Liver (tissue), 3 donors: ENCODE data around the gene PNLIPRP1.

Source experiments
- ATF3 ChIP-seq: IDR thresholded peaks from 2 replicates; pipeline ENCODE4 v1.6.1; 2016; ENCODE audit warnings: antibody characterized with exemption
- CTCF ChIP-seq: fragments of 150-350 bp; IDR thresholded peaks from 2 replicates; pipeline ENCODE4 v1.5.1; 2017; ENCODE audit warnings: improper control_type of control experiment, low read depth, low read length; ENCODE audit not compliant: missing input control
- FOXA1 ChIP-seq: IDR thresholded peaks from 2 replicates; pipeline ENCODE4 v1.6.1; 2016; ENCODE audit warnings: antibody characterized with exemption
- MAX ChIP-seq: IDR thresholded peaks from 2 replicates; pipeline ENCODE4 v1.6.1; 2016; ENCODE audit warnings: antibody characterized with exemption
- REST ChIP-seq: IDR thresholded peaks from 2 replicates; pipeline ENCODE4 v1.6.1; 2016; ENCODE audit warnings: antibody characterized with exemption, mild to moderate bottlenecking
- TAF1 ChIP-seq: conservative IDR thresholded peaks from 2 replicates; pipeline ENCODE4 v1.6.1; 2016; ENCODE audit warnings: antibody characterized with exemption, mild to moderate bottlenecking
- YY1 ChIP-seq: IDR thresholded peaks from 2 replicates; pipeline ENCODE4 v1.6.1; 2016; ENCODE audit warnings: antibody characterized with exemption, mild to moderate bottlenecking
- ZBTB33 ChIP-seq: IDR thresholded peaks from 2 replicates; pipeline ENCODE4 v1.6.1; 2016; ENCODE audit warnings: antibody characterized with exemption
- donor health status: healthy.
- donor health status: healthy.

GRCh38 chr10:116611153-116611545 lies 20.4 kb downstream of the PNLIPRP1 start:
- TF ChIP-seq CTCF, result no peak
- TF ChIP-seq YY1, result no peak
- TF ChIP-seq REST, result no peak
- no peak for TF ChIP-seq MAX
- TF ChIP-seq TAF1, result no peak
- no peak for TF ChIP-seq FOXA1
- no peak for TF ChIP-seq ATF3
- TF ChIP-seq ZBTB33, result no peak
